PFSK-1 (cell line): ENCODE results near the gene APIP.

Experiments used
- FOXP2 ChIP-seq: optimal IDR thresholded peaks from 2 replicates; pipeline ENCODE3; 2011; ENCODE audit warnings: borderline replicate concordance, control low read depth, inconsistent platforms; ENCODE audit not compliant: insufficient read depth; ENCODE audit errors: extremely low read length, extremely low read depth
- POLR2AphosphoS5 ChIP-seq: IDR thresholded peaks from 2 replicates; pipeline ENCODE4 v1.6.1; 2012; ENCODE audit warnings: low read depth, mild to moderate bottlenecking, control low read depth, low read length, moderate library complexity
- SIN3A ChIP-seq: IDR thresholded peaks from 2 replicates; pipeline ENCODE4 v1.6.1; 2012; ENCODE audit warnings: mild to moderate bottlenecking, low read length, moderate library complexity, borderline replicate concordance; ENCODE audit not compliant: insufficient read depth
- TAF1 ChIP-seq: IDR thresholded peaks from 2 replicates; pipeline ENCODE4 v1.6.1; 2012; ENCODE audit warnings: low read length, control low read depth, borderline replicate concordance; ENCODE audit not compliant: insufficient read depth
- TF ChIP-seq, protein P1 (sequence below), 2 experiments: IDR thresholded peaks; 2 replicates each; pipeline versions ENCODE4 v1.6.1 to v1.8.0; 2011 to 2012; ENCODE audit warnings: low read depth in 2 of 2, low read length in 2 of 2, control low read depth in 1 of 2, inconsistent platforms in 1 of 2, mild to moderate bottlenecking in 1 of 2, moderate library complexity in 1 of 2; ENCODE audit not compliant: insufficient read depth in 1 of 2

The APIP gene

DNA sequence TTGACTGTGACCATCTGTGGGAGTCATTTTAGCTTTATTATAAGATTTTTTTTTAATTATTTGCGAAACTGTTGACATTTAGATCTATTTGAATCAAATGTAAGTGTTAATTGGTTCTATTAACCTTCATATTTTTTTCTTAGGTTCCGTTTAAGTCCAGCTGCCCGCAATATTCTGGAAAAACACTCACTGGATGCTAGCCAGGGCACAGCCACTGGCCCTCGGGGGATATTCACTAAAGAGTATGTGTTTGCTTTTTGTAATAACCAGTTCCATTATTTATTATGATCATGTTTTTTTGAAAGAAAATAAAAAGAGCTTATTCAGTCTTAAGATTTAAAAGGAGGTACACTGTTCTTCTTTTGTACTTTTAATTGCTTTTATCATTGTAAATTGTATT lies 44.1 kb upstream of the APIP start:
- no peak for TF ChIP-seq FOXP2
- TF ChIP-seq POLR2AphosphoS5: no peak
- no peak for TF ChIP-seq TAF1
- TF ChIP-seq SIN3A: no peak
- TF ChIP-seq, protein P1, sequence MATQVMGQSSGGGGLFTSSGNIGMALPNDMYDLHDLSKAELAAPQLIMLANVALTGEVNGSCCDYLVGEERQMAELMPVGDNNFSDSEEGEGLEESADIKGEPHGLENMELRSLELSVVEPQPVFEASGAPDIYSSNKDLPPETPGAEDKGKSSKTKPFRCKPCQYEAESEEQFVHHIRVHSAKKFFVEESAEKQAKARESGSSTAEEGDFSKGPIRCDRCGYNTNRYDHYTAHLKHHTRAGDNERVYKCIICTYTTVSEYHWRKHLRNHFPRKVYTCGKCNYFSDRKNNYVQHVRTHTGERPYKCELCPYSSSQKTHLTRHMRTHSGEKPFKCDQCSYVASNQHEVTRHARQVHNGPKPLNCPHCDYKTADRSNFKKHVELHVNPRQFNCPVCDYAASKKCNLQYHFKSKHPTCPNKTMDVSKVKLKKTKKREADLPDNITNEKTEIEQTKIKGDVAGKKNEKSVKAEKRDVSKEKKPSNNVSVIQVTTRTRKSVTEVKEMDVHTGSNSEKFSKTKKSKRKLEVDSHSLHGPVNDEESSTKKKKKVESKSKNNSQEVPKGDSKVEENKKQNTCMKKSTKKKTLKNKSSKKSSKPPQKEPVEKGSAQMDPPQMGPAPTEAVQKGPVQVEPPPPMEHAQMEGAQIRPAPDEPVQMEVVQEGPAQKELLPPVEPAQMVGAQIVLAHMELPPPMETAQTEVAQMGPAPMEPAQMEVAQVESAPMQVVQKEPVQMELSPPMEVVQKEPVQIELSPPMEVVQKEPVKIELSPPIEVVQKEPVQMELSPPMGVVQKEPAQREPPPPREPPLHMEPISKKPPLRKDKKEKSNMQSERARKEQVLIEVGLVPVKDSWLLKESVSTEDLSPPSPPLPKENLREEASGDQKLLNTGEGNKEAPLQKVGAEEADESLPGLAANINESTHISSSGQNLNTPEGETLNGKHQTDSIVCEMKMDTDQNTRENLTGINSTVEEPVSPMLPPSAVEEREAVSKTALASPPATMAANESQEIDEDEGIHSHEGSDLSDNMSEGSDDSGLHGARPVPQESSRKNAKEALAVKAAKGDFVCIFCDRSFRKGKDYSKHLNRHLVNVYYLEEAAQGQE (IDR thresholded peaks at IDR 0.05; ENCODE audit: insufficient read depth in 1 of 2, low read depth in 2 of 2, low read length in 2 of 2): no peak

DNA sequence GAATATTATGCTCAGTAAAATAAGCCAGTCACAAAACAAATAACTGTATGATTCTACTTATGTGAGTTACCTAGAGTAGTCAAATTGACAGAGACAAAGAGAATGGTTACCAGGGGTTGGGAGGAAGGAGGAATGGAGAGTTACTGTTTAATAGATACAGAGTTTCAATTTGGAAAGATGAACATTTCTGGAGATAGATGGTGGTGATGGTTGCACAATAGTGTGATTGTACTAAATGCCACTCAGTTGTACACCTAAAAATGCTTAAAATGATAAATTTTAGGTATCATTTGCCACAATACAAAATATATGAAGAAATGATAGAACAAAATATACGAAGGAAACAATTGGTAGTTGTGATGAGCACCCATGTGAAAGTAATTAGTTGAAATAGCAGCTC lies 43.6 kb upstream of the APIP start:
- no peak for TF ChIP-seq TAF1
- TF ChIP-seq FOXP2: no peak
- no peak for TF ChIP-seq POLR2AphosphoS5
- TF ChIP-seq SIN3A: no peak
- TF ChIP-seq, protein P1 (IDR thresholded peaks at IDR 0.05; ENCODE audit: insufficient read depth in 1 of 2, low read depth in 2 of 2, low read length in 2 of 2): no peak

DNA sequence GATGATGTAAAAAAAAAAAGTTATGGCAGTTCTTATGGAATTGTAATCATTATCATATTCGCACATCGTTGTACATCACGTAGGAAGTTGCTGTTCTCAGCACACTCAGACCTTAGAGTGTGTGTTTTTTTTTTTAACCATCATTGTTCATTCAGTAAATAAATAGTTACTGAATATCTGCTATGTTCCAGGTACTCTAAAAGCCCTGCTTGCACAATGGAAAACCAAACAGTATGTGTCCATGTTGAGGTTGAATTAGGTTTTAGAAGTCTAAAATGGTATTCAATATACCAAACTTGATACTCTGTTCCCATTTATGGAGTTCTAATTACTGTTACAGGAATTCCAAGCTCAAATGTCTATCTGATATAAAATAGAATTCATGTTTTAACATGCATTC lies 41.4 kb upstream of the APIP start:
- TF ChIP-seq SIN3A (no peak), FOXP2 (no peak), TAF1 (no peak), POLR2AphosphoS5 (no peak)
- TF ChIP-seq, protein P1 (IDR thresholded peaks at IDR 0.05; ENCODE audit: insufficient read depth in 1 of 2, low read depth in 2 of 2, low read length in 2 of 2): no peak

DNA sequence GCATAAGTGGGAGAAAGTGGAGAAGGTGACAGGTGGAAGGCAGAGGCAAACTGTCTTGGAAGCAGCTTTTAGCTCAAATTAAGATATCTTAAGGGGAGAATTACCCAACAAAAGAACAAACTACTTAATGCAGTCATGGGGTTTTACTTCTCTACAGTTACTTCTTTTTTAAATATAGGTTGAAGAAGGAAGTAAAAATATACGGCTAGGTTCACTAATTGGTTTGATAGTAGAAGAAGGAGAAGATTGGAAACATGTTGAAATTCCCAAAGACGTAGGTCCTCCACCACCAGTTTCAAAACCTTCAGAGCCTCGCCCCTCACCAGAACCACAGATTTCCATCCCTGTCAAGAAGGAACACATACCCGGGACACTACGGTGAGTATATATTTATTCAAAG lies 41.0 kb upstream of the APIP start:
- TF ChIP-seq SIN3A (no peak), TAF1 (no peak), FOXP2 (no peak), POLR2AphosphoS5 (no peak)
- TF ChIP-seq, protein P1 (IDR thresholded peaks at IDR 0.05; ENCODE audit: insufficient read depth in 1 of 2, low read depth in 2 of 2, low read length in 2 of 2): no peak

DNA sequence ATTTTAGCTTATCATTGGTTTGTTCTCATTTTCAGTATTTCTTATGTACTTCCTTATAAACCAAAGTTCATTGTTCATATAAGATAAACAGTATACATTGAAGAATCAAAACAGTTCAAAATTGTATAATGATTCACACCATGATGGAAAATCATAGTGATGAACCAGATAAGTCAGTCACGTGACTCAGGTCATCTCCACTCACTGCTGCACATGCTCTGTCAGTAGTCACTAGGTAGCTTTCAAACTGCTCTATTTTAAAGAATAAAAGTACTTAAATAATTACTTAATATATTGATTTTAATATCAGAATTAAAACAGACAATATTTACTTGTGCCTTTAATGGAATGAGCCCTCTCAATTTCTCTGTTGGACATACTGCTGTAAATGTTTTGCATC lies 37.8 kb upstream of the APIP start:
- TF ChIP-seq TAF1: no peak
- TF ChIP-seq, protein P1 (IDR thresholded peaks at IDR 0.05; ENCODE audit: insufficient read depth in 1 of 2, low read depth in 2 of 2, low read length in 2 of 2): no peak
- TF ChIP-seq SIN3A: no peak
- no peak for TF ChIP-seq FOXP2
- TF ChIP-seq POLR2AphosphoS5: no peak
